Stimulated activated CD8-positive, alpha-beta memory T cell treated with anti-CD3 and anti-CD28 coated beads, Interleukin-4, amount 100 ng/mL, for 4 hours (primary cell): ENCODE data around the gene GEMIN7.
A peak's percentile ranks its signal among the peaks of the same experiment; 100 is the strongest.
"Not testable (repeated sequence)": the region's sequence is repeated elsewhere in the genome, so short reads cannot be mapped to it uniquely, and the experiment has no call there.

Experiments
- DNase-seq, 2 donors: peaks; one replicate each; pipeline ENCODE4 v3.0.0-alpha.2; 2020; ENCODE audit warnings: low read depth in 2 of 2, low spot score in 1 of 2

Gene GEMIN7

GRCh38 chr19:45103508-45104319 lies 24.7 kb downstream of the GEMIN7 start:
- no peak for DNase-seq

GRCh38 chr19:45104658-45105349 lies 25.7 kb downstream of the GEMIN7 start:
- no peak for DNase-seq

- DNase-seq: not testable (repeated sequence)
Measured at GRCh38 chr19:45106363-45106762, 27.3 kb downstream of the GEMIN7 start.

- no peak for DNase-seq
Measured at GRCh38 chr19:45107621-45108150, 28.6 kb downstream of the GEMIN7 start.

- no peak for DNase-seq
Measured at GRCh38 chr19:45110851-45111266, 31.8 kb downstream of the GEMIN7 start.

GRCh38 chr19:45112111-45112827 lies 33.2 kb downstream of the GEMIN7 start:
- DNase-seq: no peak

- no peak for DNase-seq
Measured at GRCh38 chr19:45113628-45114027, 34.6 kb downstream of the GEMIN7 start.

- no peak for DNase-seq
Measured at GRCh38 chr19:45114116-45114515, 35.1 kb downstream of the GEMIN7 start.

GRCh38 chr19:45115809-45116615 lies 37.0 kb downstream of the GEMIN7 start:
- DNase-seq: no peak

- peak; percentile 15 to 51 for DNase-seq
Measured at GRCh38 chr19:45117167-45117594, 38.1 kb downstream of the GEMIN7 start.

GRCh38 chr19:45117671-45118070 lies 38.6 kb downstream of the GEMIN7 start:
- no peak for DNase-seq

- no peak for DNase-seq
Measured at GRCh38 chr19:45118106-45118505, 39.0 kb downstream of the GEMIN7 start.

- not testable (repeated sequence) for DNase-seq
Measured at GRCh38 chr19:45118591-45119355, 39.7 kb downstream of the GEMIN7 start.

GRCh38 chr19:45119582-45119981 lies 40.5 kb downstream of the GEMIN7 start:
- no peak for DNase-seq

- DNase-seq: no peak
Measured at GRCh38 chr19:45121827-45122345, 42.8 kb downstream of the GEMIN7 start.

GRCh38 chr19:45122832-45123231 lies 43.8 kb downstream of the GEMIN7 start:
- DNase-seq: no peak

GRCh38 chr19:45123440-45123850 lies 44.4 kb downstream of the GEMIN7 start:
- DNase-seq: no peak

- no peak for DNase-seq
Measured at GRCh38 chr19:45124021-45124420, 45.0 kb downstream of the GEMIN7 start.

- no peak for DNase-seq
Measured at GRCh38 chr19:45125360-45125759, 46.3 kb downstream of the GEMIN7 start.
